GM23338 (cell line): ENCODE results near the gene CTNNA1. TPM values are rescaled to one million over a fixed set of nuclear protein-coding genes. Genes with fewer than 3 reads are reported as not detected.

ENCODE experiments used
- ATAC-seq: fragments of 200-7000 bp; cut with Tn5 transposase; 3 replicates; pipeline ENCODE4 v1.9.1; 2020
- DNase-seq: peaks from one replicate; pipeline ENCODE4 v3.0.0-alpha.2; 2015; ENCODE audit warnings: low spot score
- H2AFZ ChIP-seq: fragments of 200-600 bp; sonication (generic); 2 replicates; pipeline ENCODE4 v1.8.0; 2016; ENCODE audit warnings: antibody characterized with exemption, mild to moderate bottlenecking, moderate library complexity
- H3F3A ChIP-seq: fragments of 200-600 bp; sonication (generic); replicated peaks from 2 replicates; pipeline ENCODE4 v1.8.0; 2017; ENCODE audit warnings: antibody characterized with exemption, mixed run types, low read depth
- H3K27ac ChIP-seq: fragments of 200-600 bp; sonication (generic); 2 replicates; pipeline ENCODE4 v1.6.1; 2016; ENCODE audit warnings: low read depth
- H3K27me3 ChIP-seq: fragments of 200-600 bp; sonication (generic); 2 replicates; pipeline ENCODE4 v1.8.0; 2016; ENCODE audit warnings: mild to moderate bottlenecking, mixed run types, moderate library complexity; ENCODE audit not compliant: insufficient read depth
- H3K36me3 ChIP-seq: fragments of 200-600 bp; sonication (generic); 2 replicates; pipeline ENCODE4 v1.8.0; 2016; ENCODE audit warnings: mild to moderate bottlenecking; ENCODE audit not compliant: insufficient read depth
- H3K4me1 ChIP-seq: fragments of 200-600 bp; sonication (generic); 2 replicates; pipeline ENCODE4 v1.8.0; 2016; ENCODE audit warnings: mild to moderate bottlenecking, moderate library complexity; ENCODE audit not compliant: insufficient read depth
- H3K4me2 ChIP-seq: fragments of 200-600 bp; sonication (generic); 2 replicates; pipeline ENCODE4 v1.7.1; 2017; ENCODE audit warnings: mixed run types
- H3K4me3 ChIP-seq: fragments of 200-600 bp; sonication (generic); 2 replicates; pipeline ENCODE4 v1.6.1; 2016; ENCODE audit warnings: mixed run types
- H3K79me2 ChIP-seq: fragments of 200-600 bp; sonication (generic); replicated peaks from 2 replicates; pipeline ENCODE4 v1.8.0; 2017; ENCODE audit warnings: mild to moderate bottlenecking; ENCODE audit not compliant: insufficient read depth
- H3K9me2 ChIP-seq: fragments of 200-600 bp; sonication (generic); 2 replicates; pipeline ENCODE4 v1.8.0; 2017; ENCODE audit not compliant: insufficient read depth
- H4K20me1 ChIP-seq: fragments of 200-600 bp; sonication (generic); replicated peaks from 2 replicates; pipeline ENCODE4 v1.8.0; 2017; ENCODE audit warnings: mild to moderate bottlenecking; ENCODE audit not compliant: insufficient read depth
- H3K27ac Mint-ChIP-seq: 2 replicates; pipeline ENCODE4 v1.8.0; 2020; ENCODE audit warnings: inconsistent platforms, mild to moderate bottlenecking, moderate library complexity, mixed read lengths
- H3K27me3 Mint-ChIP-seq: 3 replicates; pipeline ENCODE4 v1.8.0; 2022; ENCODE audit warnings: low read depth, mild to moderate bottlenecking, moderate library complexity, mixed read lengths, inconsistent platforms; ENCODE audit not compliant: insufficient read depth, poor library complexity
- H3K36me3 Mint-ChIP-seq: 3 replicates; pipeline ENCODE4 v1.8.0; 2021; ENCODE audit warnings: low read depth, mild to moderate bottlenecking, inconsistent platforms, moderate library complexity, mixed read lengths
- H3K4me1 Mint-ChIP-seq: 3 replicates; pipeline ENCODE4 v1.8.0; 2020; ENCODE audit warnings: mild to moderate bottlenecking, inconsistent platforms, mixed read lengths
- H3K4me3 Mint-ChIP-seq: 3 replicates; pipeline ENCODE4 v1.8.0; 2021; ENCODE audit warnings: moderate library complexity, mild to moderate bottlenecking, inconsistent platforms, mixed read lengths
- H3K9me3 Mint-ChIP-seq: 3 replicates; pipeline ENCODE4 v1.8.0; 2020; ENCODE audit warnings: moderate library complexity, mild to moderate bottlenecking, inconsistent platforms, mixed read lengths
- CREB1 ChIP-seq: fragments of 250-450 bp; sonication (Bioruptor Pico); IDR thresholded peaks from 2 replicates; pipeline ENCODE4 v1.5.0; 2020; ENCODE audit warnings: low read depth, mild to moderate bottlenecking, moderate library complexity
- ETS1 ChIP-seq: IDR thresholded peaks from 2 replicates; pipeline ENCODE4 v1.6.1; 2016; ENCODE audit warnings: antibody characterized with exemption
- EZH2 ChIP-seq: fragments of 200-600 bp; sonication (generic); IDR thresholded peaks from one replicate; pipeline ENCODE4 v1.8.0; 2017; ENCODE audit warnings: antibody characterized with exemption, mild to moderate bottlenecking, low read depth; ENCODE audit not compliant: unreplicated experiment
- EZH2phosphoT487 ChIP-seq: fragments of 200-600 bp; sonication (generic); IDR thresholded peaks from one replicate; pipeline ENCODE4 v1.8.1; 2018; ENCODE audit warnings: antibody characterized with exemption; ENCODE audit not compliant: unreplicated experiment
- JUNB ChIP-seq: IDR thresholded peaks from one replicate; pipeline ENCODE4 v1.6.1; 2016; ENCODE audit warnings: antibody characterized with exemption; ENCODE audit not compliant: unreplicated experiment
- NANOG ChIP-seq: IDR thresholded peaks from 2 replicates; pipeline ENCODE4 v1.6.1; 2016; ENCODE audit warnings: antibody characterized with exemption, borderline replicate concordance
- POLR2AphosphoS5 ChIP-seq: IDR thresholded peaks from 2 replicates; pipeline ENCODE4 v1.6.1; 2016; ENCODE audit warnings: antibody characterized with exemption, low read depth
- REST ChIP-seq: IDR thresholded peaks from one replicate; pipeline ENCODE4 v1.6.1; 2018; ENCODE audit warnings: antibody characterized with exemption; ENCODE audit not compliant: unreplicated experiment
- STAT1 ChIP-seq: IDR thresholded peaks from one replicate; pipeline ENCODE4 v1.6.1; 2016; ENCODE audit warnings: antibody characterized with exemption; ENCODE audit not compliant: unreplicated experiment
- ZNF114 ChIP-seq: fragments of 250-450 bp; sonication (Bioruptor Pico); IDR thresholded peaks from 2 replicates; pipeline ENCODE4 v1.5.0; 2020; ENCODE audit warnings: mild to moderate bottlenecking, moderate library complexity
- ZNF331 ChIP-seq: fragments of 250-450 bp; sonication (Bioruptor Pico); IDR thresholded peaks from 2 replicates; pipeline ENCODE4 v1.5.0; 2020; ENCODE audit warnings: low read depth, mild to moderate bottlenecking, moderate library complexity
- polyA plus RNA-seq: library from polyadenylated mRNA; unstranded; fragments of >200 nt; fragmentation: Nextera tagmentation; extraction: Ambion mirVana; gene quantifications from 2 replicates; pipeline ENCODE4 v1.2.1, GENCODE V29; 2016
- total RNA-seq: library from RNA; depleted of rRNA; stranded (reverse); fragments of >200 nt; shearing (Covaris generic); gene quantifications from 2 replicates; pipeline ENCODE4 v1.2.3, GENCODE V29; 2014

Gene CTNNA1
- total and polyA plus RNA-seq, 2 experiments from 2014 or later = 111 to 348 TPM

GRCh38 chr5:138884554-138884953, 131.3 kb downstream of the CTNNA1 start (continued):
- TF ChIP-seq REST = no peak
- no peak for TF ChIP-seq JUNB
- no peak for TF ChIP-seq CREB1 (CRISPR knock-in tag)
- no peak for TF ChIP-seq NANOG
- no peak for TF ChIP-seq ETS1

GRCh38 chr5:138889994-138890393, 136.8 kb downstream of the CTNNA1 start:
- no peaks in the 10 kb centered on the region for H3K27me3 ChIP-seq
- no peaks in the 10 kb centered on the region for H3F3A ChIP-seq
- H3K4me1 ChIP-seq = peaks cover 10% of the 10 kb centered on the region
- H3K9me2 ChIP-seq = no peaks in the 10 kb centered on the region
- Mint-ChIP-seq H3K9me3 (peaks cover 19% of the 10 kb centered on the region), H3K27ac (no peak overlapping the region), H3K36me3 (peaks cover 64% of the 10 kb centered on the region), H3K4me1 (peaks cover 10% of the 10 kb centered on the region), H3K4me3 (no peak overlapping the region), H3K27me3 (peaks cover 2% of the 10 kb centered on the region)
- peaks cover 9% of the 10 kb centered on the region for H3K79me2 ChIP-seq
- ATAC-seq (no peak), DNase-seq (no peak)
- no peak overlapping the region for H3K4me2 ChIP-seq
- H3K36me3 ChIP-seq = peaks cover 14% of the 10 kb centered on the region
- no peak overlapping the region for H3K27ac ChIP-seq
- H2AFZ ChIP-seq = no peak overlapping the region
- no peak overlapping the region for H3K4me3 ChIP-seq
- H4K20me1 ChIP-seq = no peaks in the 10 kb centered on the region
- TF ChIP-seq REST (no peak), STAT1 (no peak), EZH2phosphoT487 (no peak), ZNF114 (CRISPR knock-in tag) (no peak), CREB1 (CRISPR knock-in tag) (no peak), POLR2AphosphoS5 (no peak), ETS1 (no peak), ZNF331 (no peak), EZH2 (no peak), JUNB (no peak)
